HEK293T (cell line): Measurements from ENCODE around the gene AMN.

Experiments
- CTCF ChIA-PET: fragments of 350-600 bp; formaldehyde crosslinking; extraction: SDS; loops from one replicate; lab custom pipeline; 2021; ENCODE audit warnings: antibody characterized with exemption, inconsistent platforms; lab: Yijun Ruan, JAX
- POLR2A ChIA-PET: fragments of 350-600 bp; formaldehyde crosslinking; extraction: SDS; loops from one replicate; lab custom pipeline; 2020; ENCODE audit warnings: antibody characterized with exemption, inconsistent platforms; lab: Yijun Ruan, JAX
- DNase-seq: peaks from one replicate; pipeline ENCODE4 v3.0.0; 2012; ENCODE audit warnings: mixed read lengths; ENCODE audit errors: extremely low spot score
- ARNT ChIP-seq: fragments of 450-650 bp; IDR thresholded peaks from 2 replicates; pipeline ENCODE4 v1.6.1; 2017; ENCODE audit warnings: mild to moderate bottlenecking
- BHLHE40 ChIP-seq: fragments of 450-650 bp; IDR thresholded peaks from 2 replicates; pipeline ENCODE4 v1.6.1; 2016; ENCODE audit warnings: mild to moderate bottlenecking, moderate library complexity, borderline replicate concordance
- CTBP1 ChIP-seq: fragments of 450-650 bp; IDR thresholded peaks from 2 replicates; pipeline ENCODE4 v1.6.1; 2016; ENCODE audit warnings: borderline replicate concordance
- ELF4 ChIP-seq: fragments of 450-650 bp; IDR thresholded peaks from 2 replicates; pipeline ENCODE4 v1.6.1; 2017; ENCODE audit warnings: antibody characterized with exemption
- FOXA1 ChIP-seq: fragments of 450-650 bp; IDR thresholded peaks from 2 replicates; pipeline ENCODE4 v1.6.1; 2016; ENCODE audit warnings: mild to moderate bottlenecking
- FOXK2 ChIP-seq: fragments of 450-650 bp; IDR thresholded peaks from 2 replicates; pipeline ENCODE4 v1.6.1; 2016; ENCODE audit warnings: mild to moderate bottlenecking
- FOXM1 ChIP-seq: fragments of 450-650 bp; IDR thresholded peaks from 2 replicates; pipeline ENCODE4 v1.6.1; 2017; ENCODE audit warnings: mild to moderate bottlenecking, borderline replicate concordance
- HDGF ChIP-seq: fragments of 450-650 bp; IDR thresholded peaks from 2 replicates; pipeline ENCODE4 v1.6.1; 2017; ENCODE audit warnings: antibody characterized with exemption, borderline replicate concordance
- L3MBTL2 ChIP-seq: fragments of 450-650 bp; conservative IDR thresholded peaks from 2 replicates; pipeline ENCODE4 v1.6.1; 2016; ENCODE audit warnings: mild to moderate bottlenecking
- LEF1 ChIP-seq: fragments of 450-650 bp; IDR thresholded peaks from 2 replicates; pipeline ENCODE4 v1.6.1; 2017; ENCODE audit warnings: mild to moderate bottlenecking, borderline replicate concordance
- NFRKB ChIP-seq: fragments of 450-650 bp; IDR thresholded peaks from 2 replicates; pipeline ENCODE4 v1.6.1; 2016; ENCODE audit warnings: mild to moderate bottlenecking, moderate library complexity
- SP1 ChIP-seq: fragments of 450-650 bp; IDR thresholded peaks from 2 replicates; pipeline ENCODE4 v1.6.1; 2017
- SUZ12 ChIP-seq: fragments of 450-650 bp; IDR thresholded peaks from 2 replicates; pipeline ENCODE4 v1.6.1; 2016; ENCODE audit warnings: mild to moderate bottlenecking
- TARDBP ChIP-seq: fragments of 450-650 bp; IDR thresholded peaks from 2 replicates; pipeline ENCODE4 v1.6.1; 2016
- ZNF384 ChIP-seq: fragments of 450-650 bp; IDR thresholded peaks from 2 replicates; pipeline ENCODE4 v1.6.1; 2016
- TF ChIP-seq, protein P1 (sequence below): fragments of 450-650 bp; IDR thresholded peaks from 2 replicates; pipeline ENCODE4 v1.6.1; 2016

The AMN gene

GRCh38 chr14:102957222-102957621 is 34.8 kb downstream of the AMN start:
- CTCF ChIA-PET: interaction anchor here (0.5 kb wide), 1 partner anchor 18 kb away, joined by 6 read pairs; no protein-coding TSS in a partner anchor
- TF ChIP-seq SP1 (no peak), HDGF (no peak)
- DNase-seq: no peak
- POLR2A ChIA-PET: no interaction called here

DNA sequence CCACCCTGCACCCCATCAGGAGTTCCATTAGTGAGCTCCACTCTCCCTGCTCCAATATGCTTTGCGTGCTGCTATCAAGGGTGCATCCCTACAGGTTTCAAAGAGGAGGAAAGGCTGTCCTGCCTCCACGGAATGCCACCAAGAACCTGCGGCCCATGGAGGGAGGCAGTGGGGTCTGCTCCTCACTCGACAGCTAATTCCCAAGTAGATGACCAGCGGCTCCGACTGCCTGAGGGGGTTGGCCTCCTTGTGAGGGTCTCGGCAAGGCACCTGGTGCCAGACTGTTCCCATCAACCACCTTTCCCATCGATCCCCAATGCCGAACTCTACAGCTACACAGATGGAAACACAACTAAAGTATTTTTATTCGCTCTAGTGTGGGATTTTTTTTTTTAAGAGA is 36.0 kb downstream of the AMN start:
- TF ChIP-seq ELF4 (no peak), FOXA1 (no peak), L3MBTL2 (no peak), BHLHE40 (no peak), TARDBP (no peak), SP1 (no peak), FOXM1 (no peak), SUZ12 (no peak), LEF1 (no peak), ARNT (no peak), HDGF (no peak), ZNF384 (no peak), CTBP1 (no peak), NFRKB (no peak)
- TF ChIP-seq, protein P1, sequence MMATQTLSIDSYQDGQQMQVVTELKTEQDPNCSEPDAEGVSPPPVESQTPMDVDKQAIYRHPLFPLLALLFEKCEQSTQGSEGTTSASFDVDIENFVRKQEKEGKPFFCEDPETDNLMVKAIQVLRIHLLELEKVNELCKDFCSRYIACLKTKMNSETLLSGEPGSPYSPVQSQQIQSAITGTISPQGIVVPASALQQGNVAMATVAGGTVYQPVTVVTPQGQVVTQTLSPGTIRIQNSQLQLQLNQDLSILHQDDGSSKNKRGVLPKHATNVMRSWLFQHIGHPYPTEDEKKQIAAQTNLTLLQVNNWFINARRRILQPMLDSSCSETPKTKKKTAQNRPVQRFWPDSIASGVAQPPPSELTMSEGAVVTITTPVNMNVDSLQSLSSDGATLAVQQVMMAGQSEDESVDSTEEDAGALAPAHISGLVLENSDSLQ: no peak
- CTCF ChIA-PET: no interaction called here
- POLR2A ChIA-PET: no interaction called here

DNA sequence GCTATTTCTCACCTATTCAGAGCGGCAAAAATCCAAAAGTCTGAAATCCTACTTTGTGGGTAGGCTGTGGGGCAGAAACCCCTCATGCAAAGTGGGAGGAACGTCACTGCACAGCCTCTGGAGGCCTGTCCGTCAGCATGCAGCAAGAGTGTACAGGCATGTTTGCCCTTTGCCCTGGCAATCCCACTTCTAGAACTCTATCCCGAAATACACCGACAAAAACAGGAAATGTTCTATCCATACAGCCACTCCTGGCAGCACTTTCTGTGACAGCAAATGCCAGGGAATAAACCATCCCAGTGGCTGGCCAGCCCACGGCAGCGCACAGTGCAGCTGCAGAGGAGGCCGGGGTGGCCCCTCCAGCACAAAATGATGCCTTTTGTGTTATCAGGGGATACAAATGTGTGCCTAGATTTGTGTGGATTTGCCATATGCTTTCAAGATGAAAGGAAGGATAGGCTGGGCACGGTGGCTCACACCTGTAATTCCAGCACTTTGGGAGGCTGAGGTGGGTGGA is 39.7 kb downstream of the AMN start:
- TF ChIP-seq ZNF384 (no peak), LEF1 (no peak), FOXM1 (no peak), ELF4 (no peak), L3MBTL2 (no peak), HDGF (no peak), SUZ12 (no peak), FOXA1 (no peak), FOXK2 (no peak), TARDBP (no peak), ARNT (no peak), CTBP1 (no peak), SP1 (no peak), NFRKB (no peak)
- TF ChIP-seq, protein P1: no peak
- DNase-seq: no peak
- CTCF ChIA-PET: no interaction called here
- POLR2A ChIA-PET: no interaction called here

More for the DNA sequence above, 36.0 kb downstream of the AMN start:
- no peak for DNase-seq

DNA sequence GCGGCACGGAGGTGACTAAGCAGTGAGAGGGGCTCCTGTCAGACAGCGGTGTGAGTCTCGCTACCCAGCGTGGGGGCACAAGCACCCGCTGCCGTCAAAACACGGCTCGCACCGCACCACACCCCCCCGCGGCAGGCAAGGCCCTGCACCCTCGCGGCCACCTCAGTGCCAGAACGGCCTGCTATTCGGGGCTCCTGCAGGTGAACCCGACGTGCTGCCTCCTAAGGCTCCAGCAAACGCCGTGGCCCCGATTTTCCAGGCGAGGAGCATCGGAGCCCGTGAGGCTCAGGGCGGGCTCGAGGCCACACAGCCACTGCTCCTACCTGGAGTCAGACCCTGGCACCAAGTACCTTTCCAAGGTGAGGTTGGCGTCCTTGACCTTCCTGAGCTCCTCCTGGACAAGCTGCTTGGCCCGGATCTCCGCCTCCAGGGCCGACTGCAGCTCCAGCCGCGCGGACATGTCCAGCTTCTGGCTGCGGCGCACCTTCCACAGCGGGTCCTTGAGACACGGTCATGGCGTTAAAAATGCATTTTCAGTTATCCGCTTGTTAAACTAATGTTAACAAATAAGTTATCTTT is 41.8 kb downstream of the AMN start:
- CTCF ChIA-PET: no interaction called here
- no peak for DNase-seq
- POLR2A ChIA-PET: no interaction called here
- no peak for TF ChIP-seq FOXA1
- TF ChIP-seq NFRKB: no peak
- TF ChIP-seq CTBP1: no peak
- TF ChIP-seq, protein P1: no peak
- TF ChIP-seq ZNF384: no peak
- no peak for TF ChIP-seq SUZ12
- TF ChIP-seq HDGF: no peak
- no peak for TF ChIP-seq BHLHE40
- TF ChIP-seq LEF1: no peak
- TF ChIP-seq FOXM1: no peak
- no peak for TF ChIP-seq SP1
- TF ChIP-seq ELF4: no peak
- no peak for TF ChIP-seq ARNT

DNA sequence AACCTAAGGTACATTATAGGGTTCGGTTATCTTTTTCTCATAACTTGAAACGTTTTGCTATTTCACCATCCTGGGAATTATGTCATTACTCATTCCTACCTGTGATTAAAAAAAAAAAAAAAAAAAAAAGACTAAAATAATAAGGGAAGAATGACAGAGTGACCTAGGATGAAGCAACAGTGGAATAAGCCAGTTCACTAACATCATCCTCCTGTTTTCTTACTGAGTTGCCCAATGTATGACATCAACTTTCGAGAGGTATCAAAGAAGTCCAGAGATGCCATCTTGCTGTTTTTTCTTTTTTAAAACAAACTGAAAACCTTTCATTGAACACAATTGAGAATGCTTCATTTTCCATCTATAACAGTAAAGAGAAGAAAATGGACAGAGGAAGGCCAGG is 42.8 kb downstream of the AMN start:
- DNase-seq: no peak
- ChIA-PET CTCF (no interaction called here), POLR2A (no interaction called here)
- no peak for TF ChIP-seq FOXA1
- TF ChIP-seq FOXM1: no peak
- no peak for TF ChIP-seq SP1
- no peak for TF ChIP-seq FOXK2
- no peak for TF ChIP-seq ARNT
- no peak for TF ChIP-seq NFRKB
- TF ChIP-seq BHLHE40: no peak
- TF ChIP-seq HDGF: no peak
- TF ChIP-seq ELF4: no peak
- TF ChIP-seq CTBP1: no peak
- no peak for TF ChIP-seq L3MBTL2
- TF ChIP-seq, protein P1: no peak
- TF ChIP-seq SUZ12: no peak
- no peak for TF ChIP-seq LEF1
- no peak for TF ChIP-seq ZNF384
- no peak for TF ChIP-seq TARDBP
